CD14-positive monocyte (primary cell): ENCODE measurements around the gene CTDNEP1. TPM values are rescaled to one million over a fixed set of nuclear protein-coding genes. Genes with fewer than 3 reads are reported as not detected.

Experiments
- DNase-seq, 3 donors: peaks; one replicate each; pipeline ENCODE4 v3.0.0-alpha.2; 2011 to 2022
- H2AFZ ChIP-seq: 2 replicates; pipeline ENCODE4 v1.6.0; 2012; ENCODE audit warnings: mild to moderate bottlenecking, low read depth, low read length, inconsistent platforms; ENCODE audit not compliant: insufficient read depth, poor library complexity, severe bottlenecking
- H3K27ac ChIP-seq, 2 donors: 1 replicate in 1 of 2; 2 replicates in 1 of 2; pipeline ENCODE4 v1.5.1; 2012 to 2013; ENCODE audit warnings: low read length in 2 of 2, control low read depth in 1 of 2, inconsistent platforms in 1 of 2, low read depth in 1 of 2, mild to moderate bottlenecking in 1 of 2
- H3K27me3 ChIP-seq, 2 donors: one replicate each; pipeline versions ENCODE4 v1.6.0 to v1.6.1; 2011 to 2013; ENCODE audit warnings: low read length in 2 of 2; ENCODE audit not compliant: control insufficient read depth in 2 of 2, insufficient read depth in 2 of 2
- H3K36me3 ChIP-seq, 2 donors: replicated peaks in 1 of 2; 1 replicate in 1 of 2; 2 replicates in 1 of 2; pipeline versions ENCODE4 v1.5.1 to v1.6.1; 2012 to 2013; ENCODE audit warnings: low read length in 2 of 2, control low read depth in 1 of 2, inconsistent platforms in 1 of 2, mild to moderate bottlenecking in 1 of 2; ENCODE audit not compliant: insufficient read depth in 2 of 2, control insufficient read depth in 1 of 2
- H3K4me1 ChIP-seq, 2 donors: 1 replicate in 1 of 2; 2 replicates in 1 of 2; pipeline versions ENCODE4 v1.5.1 to v1.6.1; 2012 to 2013; ENCODE audit warnings: low read length in 2 of 2, control low read depth in 1 of 2, inconsistent platforms in 1 of 2, mild to moderate bottlenecking in 1 of 2, moderate library complexity in 1 of 2; ENCODE audit not compliant: insufficient read depth in 2 of 2, control insufficient read depth in 1 of 2
- H3K4me2 ChIP-seq: replicated peaks from 2 replicates; pipeline ENCODE3; 2012; ENCODE audit warnings: low read length, moderate library complexity, mild to moderate bottlenecking; ENCODE audit not compliant: poor library complexity, severe bottlenecking; ENCODE audit errors: extremely low read depth
- H3K4me3 ChIP-seq, 3 experiments: fragments of 200-600 bp in 1 of 3; sonication (generic) in 1 of 3; replicated peaks in 1 of 3; 1 replicate in 2 of 3; 2 replicates in 1 of 3; pipeline ENCODE4 v1.5.1; 2011 to 2013; ENCODE audit warnings: low read length in 3 of 3, mild to moderate bottlenecking in 3 of 3, control low read depth in 2 of 3, low read depth in 2 of 3, inconsistent platforms in 1 of 3, moderate library complexity in 1 of 3
- H3K79me2 ChIP-seq: 2 replicates; pipeline ENCODE4 v1.6.0; 2012; ENCODE audit warnings: mild to moderate bottlenecking, control low read depth, inconsistent platforms, low read length, moderate library complexity; ENCODE audit not compliant: insufficient read depth
- H3K9ac ChIP-seq: 2 replicates; pipeline ENCODE4 v1.6.0; 2017; ENCODE audit warnings: low read length, mild to moderate bottlenecking; ENCODE audit not compliant: insufficient read depth, poor library complexity, severe bottlenecking
- H3K9me3 ChIP-seq, 2 donors: replicated peaks in 1 of 2; 1 replicate in 1 of 2; 2 replicates in 1 of 2; pipeline versions ENCODE4 v1.5.1 to v1.6.1; 2012 to 2013; ENCODE audit warnings: low read length in 2 of 2, control low read depth in 1 of 2; ENCODE audit not compliant: control insufficient read depth in 1 of 2, insufficient read depth in 1 of 2
- H4K20me1 ChIP-seq: 2 replicates; pipeline ENCODE4 v1.6.0; 2012; ENCODE audit warnings: mild to moderate bottlenecking, low read length, control low read depth, moderate library complexity; ENCODE audit not compliant: insufficient read depth
- H3K27ac Mint-ChIP-seq, 7 donors: one replicate each; pipeline ENCODE4 v1.8.0; 2020; ENCODE audit warnings: mild to moderate bottlenecking in 7 of 7, mixed read lengths in 7 of 7, moderate library complexity in 6 of 7, inconsistent platforms in 2 of 7
- H3K27me3 Mint-ChIP-seq, 3 donors: one replicate each; pipeline ENCODE4 v1.8.0; 2021 to 2022; ENCODE audit warnings: low read depth in 3 of 3, mild to moderate bottlenecking in 3 of 3, mixed read lengths in 3 of 3, moderate library complexity in 3 of 3, inconsistent platforms in 1 of 3
- H3K36me3 Mint-ChIP-seq, 2 donors: one replicate each; pipeline ENCODE4 v1.8.0; 2020; ENCODE audit warnings: mixed read lengths in 2 of 2, inconsistent platforms in 1 of 2, mild to moderate bottlenecking in 1 of 2
- H3K4me1 Mint-ChIP-seq: one replicate; pipeline ENCODE4 v1.8.0; 2020; ENCODE audit warnings: mild to moderate bottlenecking, mixed read lengths
- H3K4me3 Mint-ChIP-seq, 2 donors: one replicate each; pipeline ENCODE4 v1.8.0; 2020; ENCODE audit warnings: mild to moderate bottlenecking in 2 of 2, mixed read lengths in 2 of 2, moderate library complexity in 1 of 2
- H3K9me3 Mint-ChIP-seq, 7 donors: one replicate each; pipeline ENCODE4 v1.8.0; 2020 to 2022; ENCODE audit warnings: mixed read lengths in 7 of 7, mild to moderate bottlenecking in 6 of 7, moderate library complexity in 6 of 7, inconsistent platforms in 2 of 7
- WGBS: methylation state at CpG from one replicate; pipeline ENCODE4 v1.1.5; 2013; ENCODE audit warnings: missing lambda C conversion rate; ENCODE audit not compliant: insufficient coverage; 5-methylcytosine and 5-hydroxymethylcytosine counted together
- intact Hi-C, 2 donors: fragments of 100-400 bp; cut with micrococcal nuclease; formaldehyde crosslinking; loops; one replicate each; pipeline versions ENCODE4 v1.15.0 to v1.15.1; 2023
- polyA plus RNA-seq, 3 donors: library from polyadenylated mRNA; depleted of rRNA in 1 of 3; unstranded in 2 of 3; stranded (reverse) in 1 of 3; fragments of 300-500 nt in 2 of 3; fragments of >200 nt in 1 of 3; fragmentation: Illumina TruSeq in 2 of 3; gene quantifications; 1 replicate in 2 of 3; 2 replicates in 1 of 3; pipeline ENCODE4 v1.2.3, GENCODE V29; 2012 to 2021
- TF ChIP-seq, protein P1 (sequence below): fragments of 200-600 bp; IDR thresholded peaks from one replicate; pipeline ENCODE4 v1.8.0; 2022; ENCODE audit warnings: antibody characterized with exemption, mild to moderate bottlenecking

Gene CTDNEP1
- polyA plus RNA-seq, 3 donors = 29.5 to 198 (median 38.3) TPM

DNA sequence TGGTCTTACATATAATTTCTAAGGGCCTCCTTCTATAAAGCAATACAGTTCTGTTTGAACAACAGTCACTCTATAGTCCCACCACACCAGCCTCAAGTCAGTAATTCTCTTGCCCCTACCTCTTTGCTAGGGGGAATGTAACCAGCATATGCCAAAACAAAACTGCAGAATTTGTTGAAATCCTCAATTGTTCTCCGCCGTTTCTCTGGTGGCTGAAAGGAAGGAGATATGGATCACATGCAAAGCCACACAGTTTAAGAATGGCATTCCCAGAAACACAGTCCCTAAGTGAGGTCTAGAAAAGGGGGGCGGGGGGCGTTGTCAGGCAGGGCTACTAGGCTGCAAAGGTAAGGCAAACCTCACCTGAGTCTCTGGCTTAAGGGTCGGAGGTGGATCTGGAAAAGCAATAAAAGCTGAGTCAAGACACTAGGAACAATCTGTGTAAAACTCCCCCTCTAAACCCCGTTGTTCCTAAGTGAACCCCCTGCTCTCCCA is 14.2 kb downstream of the CTDNEP1 start:
- peaks cover 21 to 26% of the 10 kb centered on the region in 2 donors for H3K36me3 ChIP-seq
- H3K36me3 Mint-ChIP-seq = peaks cover 36 to 45% of the 10 kb centered on the region in 2 donors
- peaks cover 45% of the 10 kb centered on the region for H4K20me1 ChIP-seq
- H3K4me2 ChIP-seq = peak overlapping the region; percentile 100
- H3K4me1 ChIP-seq = peaks cover 64 to 71% of the 10 kb centered on the region in 2 donors
- peak overlapping the region; percentile 25 to 97 (median 76) for H3K27ac Mint-ChIP-seq
- 33% methylated on average over 3 of the region's 6 CpGs for WGBS
- peaks cover 0 to 5% (median 0%) of the 10 kb centered on the region in 3 donors for H3K27me3 Mint-ChIP-seq
- no peak for DNase-seq
- peaks cover 63% of the 10 kb centered on the region for H3K4me1 Mint-ChIP-seq
- peaks cover 0 to 3% (median 0%) of the 10 kb centered on the region in 7 donors for H3K9me3 Mint-ChIP-seq
- no peaks in the 10 kb centered on the region for H3K27me3 ChIP-seq
- intact Hi-C loops = loop anchor here (2.0 to 10.0 kb wide), 3 partner anchors 17 to 247 kb away; partner anchors contain the start of genes EIF5A (in 2 of the 2), POLR2A (in 1 of the 2) and SLC35G6 (in 1 of the 2)
- H3K79me2 ChIP-seq = peaks cover 77% of the 10 kb centered on the region
- H3K9me3 ChIP-seq = no peaks in the 10 kb centered on the region
- H3K9ac ChIP-seq = peak overlapping the region; percentile 61
- peak overlapping the region; percentile 65 to 100 (median 98) for H3K4me3 ChIP-seq
- peak overlapping the region; percentile 21 to 25 for H3K27ac ChIP-seq
- TF ChIP-seq, protein P1, sequence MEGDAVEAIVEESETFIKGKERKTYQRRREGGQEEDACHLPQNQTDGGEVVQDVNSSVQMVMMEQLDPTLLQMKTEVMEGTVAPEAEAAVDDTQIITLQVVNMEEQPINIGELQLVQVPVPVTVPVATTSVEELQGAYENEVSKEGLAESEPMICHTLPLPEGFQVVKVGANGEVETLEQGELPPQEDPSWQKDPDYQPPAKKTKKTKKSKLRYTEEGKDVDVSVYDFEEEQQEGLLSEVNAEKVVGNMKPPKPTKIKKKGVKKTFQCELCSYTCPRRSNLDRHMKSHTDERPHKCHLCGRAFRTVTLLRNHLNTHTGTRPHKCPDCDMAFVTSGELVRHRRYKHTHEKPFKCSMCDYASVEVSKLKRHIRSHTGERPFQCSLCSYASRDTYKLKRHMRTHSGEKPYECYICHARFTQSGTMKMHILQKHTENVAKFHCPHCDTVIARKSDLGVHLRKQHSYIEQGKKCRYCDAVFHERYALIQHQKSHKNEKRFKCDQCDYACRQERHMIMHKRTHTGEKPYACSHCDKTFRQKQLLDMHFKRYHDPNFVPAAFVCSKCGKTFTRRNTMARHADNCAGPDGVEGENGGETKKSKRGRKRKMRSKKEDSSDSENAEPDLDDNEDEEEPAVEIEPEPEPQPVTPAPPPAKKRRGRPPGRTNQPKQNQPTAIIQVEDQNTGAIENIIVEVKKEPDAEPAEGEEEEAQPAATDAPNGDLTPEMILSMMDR = no peak
- H3K4me3 Mint-ChIP-seq = peak overlapping the region; percentile 96 to 98
- H2AFZ ChIP-seq = peak overlapping the region; percentile 13

DNA sequence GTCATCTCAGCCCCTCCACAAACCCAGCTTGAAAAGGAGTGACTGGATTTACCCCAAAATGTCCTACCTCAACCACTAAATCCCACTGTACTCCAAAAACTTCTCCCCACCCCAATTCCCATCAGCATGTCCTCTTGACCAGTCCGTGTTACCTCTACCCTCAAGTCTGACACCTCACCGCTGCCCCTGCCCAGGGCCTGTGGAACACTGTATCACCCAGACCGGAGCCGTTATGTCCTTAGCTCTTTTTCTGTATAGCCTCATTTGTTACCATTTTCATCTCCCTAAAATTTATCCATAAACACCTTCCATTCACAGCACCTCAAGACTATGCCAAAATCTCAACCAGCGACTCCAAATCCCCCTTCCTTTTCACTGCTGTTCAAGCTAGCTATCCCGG is 14.7 kb downstream of the CTDNEP1 start:
- Mint-ChIP-seq H3K4me3 (peak overlapping the region in 1 of 2 donors; percentile 98), H3K27me3 (peaks cover 0 to 5% (median 0%) of the 10 kb centered on the region in 3 donors), H3K36me3 (peaks cover 36 to 45% of the 10 kb centered on the region in 2 donors), H3K4me1 (peaks cover 68% of the 10 kb centered on the region), H3K9me3 (peaks cover 0 to 1% (median 0%) of the 10 kb centered on the region in 7 donors), H3K27ac (peak overlapping the region in 5 of 7 donors; percentile 28 to 84 (median 63))
- H4K20me1 ChIP-seq = peaks cover 45% of the 10 kb centered on the region
- WGBS = 92% methylated on average over 6 of the region's 6 CpGs
- H3K36me3 ChIP-seq = peaks cover 21 to 26% of the 10 kb centered on the region in 2 donors
- TF ChIP-seq, protein P1 = no peak
- peaks cover 67 to 76% of the 10 kb centered on the region in 2 donors for H3K4me1 ChIP-seq
- peaks cover 77% of the 10 kb centered on the region for H3K79me2 ChIP-seq
- H3K9me3 ChIP-seq = no peaks in the 10 kb centered on the region
- no peak for DNase-seq
- H3K27me3 ChIP-seq = no peaks in the 10 kb centered on the region
- H3K4me3 ChIP-seq = peak overlapping the region in 1 of 3 experiments; percentile 100
- no peak overlapping the region for H3K9ac ChIP-seq
- H2AFZ ChIP-seq = no peak overlapping the region
- H3K4me2 ChIP-seq = peak overlapping the region; percentile 100
- intact Hi-C loops = loop anchor here (2.0 to 10.0 kb wide), 3 partner anchors 16 to 248 kb away; partner anchors contain the start of genes EIF5A (in 2 of the 2), POLR2A (in 1 of the 2) and SLC35G6 (in 1 of the 2)
- H3K27ac ChIP-seq = no peak overlapping the region
